NCI-H345 treated with DMSO at 0.1 percent for 48 hours (cell line): Measurements from ENCODE around the gene DYNC1I2.
"Not testable (repeated sequence)": the region's sequence is repeated elsewhere in the genome, so short reads cannot be mapped to it uniquely, and the experiment has no call there.

Experiments
- DNase-seq: peaks from one replicate; lab custom pipeline; 2025; ENCODE audit not compliant: unreplicated experiment; lab: John Stamatoyannopoulos, UW

DYNC1I2 gene

GRCh38 chr2:171771463-171771862, 84.2 kb downstream of the DYNC1I2 start:
- no peak for DNase-seq

GRCh38 chr2:171772373-171772772, 85.1 kb downstream of the DYNC1I2 start:
- DNase-seq, result no peak

- DNase-seq, result not testable (repeated sequence)
Measured at GRCh38 chr2:171774581-171774980, 87.3 kb downstream of the DYNC1I2 start.

- DNase-seq, result no peak
Measured at GRCh38 chr2:171778515-171778914, 91.2 kb downstream of the DYNC1I2 start.

DNA sequence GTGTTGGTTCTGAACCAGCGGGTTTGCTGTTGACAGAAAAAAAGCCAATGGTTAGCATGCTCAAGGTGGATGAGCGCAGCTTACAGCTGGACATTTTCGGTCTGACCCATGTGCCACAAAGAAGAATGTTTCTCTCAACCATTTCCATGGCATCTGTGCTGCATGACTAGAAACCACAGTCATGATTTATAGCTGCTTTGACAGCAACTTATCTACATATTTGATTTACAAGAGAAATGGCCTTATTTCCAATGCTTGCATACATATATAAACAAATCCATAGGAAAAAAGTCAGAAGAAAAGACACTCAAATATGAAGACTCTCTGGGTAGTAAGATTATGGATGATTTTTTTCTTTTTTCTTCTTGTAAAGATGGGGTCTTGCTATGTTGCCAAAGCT, 98.2 kb downstream of the DYNC1I2 start:
- DNase-seq, result no peak

DNA sequence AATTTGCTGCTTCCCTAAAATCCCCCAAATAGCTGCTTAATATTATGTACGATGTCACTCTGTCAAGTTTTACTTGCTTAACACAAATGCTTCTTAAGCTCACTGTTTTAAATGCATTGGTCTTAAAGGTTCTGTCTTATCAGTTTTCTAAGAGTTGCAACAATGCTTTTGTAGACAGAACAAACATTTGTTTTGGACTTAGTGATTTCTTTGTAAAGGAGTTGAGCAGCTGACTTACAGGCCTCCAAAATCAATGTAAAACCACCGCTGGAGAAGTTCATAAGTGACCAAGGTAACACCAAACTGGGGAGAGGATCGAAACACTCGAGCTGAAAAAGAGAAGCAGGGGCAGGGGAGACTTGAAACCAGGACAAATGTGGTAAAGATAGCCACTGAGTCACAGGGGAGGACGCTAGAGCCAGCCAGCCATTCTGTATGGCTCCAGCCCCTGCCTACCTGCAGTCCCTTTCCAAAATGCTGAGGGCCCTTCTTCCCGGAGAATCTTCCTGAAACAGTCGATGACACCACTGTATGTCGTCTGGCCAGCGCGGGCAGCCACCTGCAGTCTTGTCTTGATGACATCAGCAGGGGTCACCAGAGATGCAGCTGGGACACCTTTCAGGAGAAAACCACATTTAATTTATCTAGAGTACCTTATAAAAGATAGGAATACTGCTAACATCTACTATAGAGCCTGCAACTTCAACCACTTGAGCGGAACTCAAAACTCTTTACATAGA, 100.2 kb downstream of the DYNC1I2 start:
- no peak for DNase-seq

- DNase-seq, result no peak
Measured at GRCh38 chr2:171788316-171788993, 101.2 kb downstream of the DYNC1I2 start.

GRCh38 chr2:171789956-171790355, 102.7 kb downstream of the DYNC1I2 start:
- DNase-seq, result no peak

DNA sequence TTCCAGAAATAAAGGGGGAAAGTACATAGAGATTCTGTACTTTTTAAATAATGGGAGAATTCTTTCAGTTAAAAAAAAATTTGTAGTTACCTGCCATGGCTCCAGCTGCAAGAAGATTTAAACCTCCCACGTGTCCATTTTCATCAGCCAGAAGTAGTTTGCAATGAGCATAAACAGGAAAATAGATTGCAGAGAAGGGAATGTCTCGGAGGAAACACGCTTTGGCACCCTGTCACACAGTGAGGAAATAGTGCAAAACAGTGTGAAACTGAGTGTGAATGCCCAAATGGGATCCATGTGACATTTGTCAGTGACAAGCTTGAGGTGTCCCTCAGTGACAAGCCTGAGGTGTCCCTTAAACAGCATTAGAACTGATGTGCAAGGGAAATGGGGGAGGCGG, 104.1 kb downstream of the DYNC1I2 start:
- DNase-seq, result no peak

DNA sequence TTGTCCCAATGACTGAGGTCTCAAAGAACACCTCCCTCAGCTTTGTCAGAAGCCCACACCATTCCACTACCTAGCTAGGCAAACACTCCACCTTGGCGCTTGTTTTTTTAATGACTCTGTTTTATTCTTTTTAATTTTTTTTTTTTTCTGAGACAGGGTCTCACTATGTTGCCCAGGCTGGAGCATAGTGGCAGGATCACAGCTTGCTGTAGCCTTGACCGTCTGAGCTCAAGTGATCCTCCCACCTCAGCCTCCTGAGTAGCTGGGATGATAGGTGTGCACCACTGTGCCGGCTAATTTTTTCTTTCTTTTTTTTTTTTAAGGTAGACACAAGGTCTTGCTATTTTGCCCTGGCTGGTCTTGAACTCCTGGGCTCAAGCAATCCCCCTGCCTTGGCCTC, 104.9 kb downstream of the DYNC1I2 start:
- DNase-seq, result no peak

DNA sequence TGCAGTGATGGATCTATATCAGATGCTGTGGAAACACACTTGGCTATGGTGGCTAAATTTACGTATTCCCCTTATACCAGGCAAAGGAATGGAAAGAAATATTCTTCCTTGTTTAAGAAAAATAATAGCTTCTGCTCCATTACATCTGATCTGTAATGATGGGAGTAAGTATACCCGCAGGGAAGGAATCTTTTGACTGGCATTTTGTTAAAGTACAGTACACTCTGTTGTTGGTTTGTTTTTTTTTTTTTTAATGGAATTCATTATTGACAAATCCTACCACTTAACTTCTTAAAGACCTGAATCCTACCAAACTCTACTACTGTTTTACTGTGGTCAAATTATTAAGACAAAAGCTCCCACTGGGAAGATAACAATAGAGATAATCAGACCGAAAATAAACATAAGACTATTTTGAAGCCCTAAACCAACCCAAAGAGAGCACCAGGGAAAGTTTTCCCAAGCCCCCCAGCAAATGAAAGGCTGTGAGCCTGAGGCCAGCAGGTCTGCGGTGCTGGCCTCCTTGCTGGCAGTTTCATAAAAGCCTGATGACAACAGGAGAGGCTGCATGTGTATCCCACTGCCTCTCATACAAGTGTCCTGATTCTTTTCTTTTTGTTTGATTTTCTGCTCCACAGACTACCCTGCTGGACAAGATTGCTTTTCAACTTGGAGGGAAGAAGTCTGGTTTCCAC, 105.8 kb downstream of the DYNC1I2 start:
- no peak for DNase-seq

- DNase-seq, result no peak
Measured at GRCh38 chr2:171793691-171794678, 106.7 kb downstream of the DYNC1I2 start.

DNA sequence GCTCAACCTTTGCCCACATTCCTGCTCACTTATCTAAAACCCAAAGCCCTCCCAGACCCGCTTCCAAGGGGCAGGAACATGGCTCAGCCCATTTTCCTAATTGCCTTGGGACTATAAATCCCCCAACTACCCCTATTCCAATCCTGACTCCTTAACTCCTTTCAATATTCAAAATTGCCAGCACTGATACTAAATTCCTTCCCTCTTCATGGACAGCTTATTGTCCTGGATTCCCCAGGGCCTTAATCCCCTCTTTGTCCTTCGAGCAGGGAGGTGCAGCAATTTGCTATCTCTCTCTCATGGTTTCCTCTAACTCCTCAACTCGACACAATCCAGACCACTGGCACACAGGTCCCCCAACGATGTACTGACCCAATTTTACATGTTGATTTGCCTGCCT, 107.6 kb downstream of the DYNC1I2 start:
- no peak for DNase-seq
